K562 (cell line): ENCODE results near the gene PATL2.

ENCODE experiments used
- CTCF ChIP-seq, 3 experiments: IDR thresholded peaks in 2 of 3; conservative IDR thresholded peaks in 1 of 3; 2 replicates each; pipeline ENCODE4 v1.5.1; 2011 to 2012; ENCODE audit warnings: low read length in 3 of 3, mild to moderate bottlenecking in 3 of 3, control low read depth in 2 of 3, improper control_type of control experiment in 1 of 3, inconsistent platforms in 1 of 3, low read depth in 1 of 3, mixed read lengths in 1 of 3, moderate library complexity in 1 of 3; ENCODE audit not compliant: insufficient read depth in 2 of 3
- ELK1 ChIP-seq: sonication (generic); formaldehyde crosslinking; IDR thresholded peaks from 2 replicates; pipeline ENCODE4 v1.8.1; 2022; ENCODE audit warnings: missing genetic modification reagents
- ILK ChIP-seq: fragments of 450-650 bp; IDR thresholded peaks from 2 replicates; pipeline ENCODE4 v1.6.1; 2016; ENCODE audit warnings: missing genetic modification characterization, low read depth, mild to moderate bottlenecking, missing compliant biosample characterization, moderate library complexity, borderline replicate concordance
- MITF ChIP-seq: IDR thresholded peaks from 2 replicates; pipeline ENCODE4 v1.6.1; 2014; ENCODE audit warnings: antibody characterized with exemption
- POLR2A ChIP-seq: fragments of 450-650 bp; conservative IDR thresholded peaks from 2 replicates; pipeline ENCODE4 v1.6.1; 2016
- PTRF ChIP-seq: fragments of 450-650 bp; IDR thresholded peaks from 2 replicates; pipeline ENCODE4 v1.6.1; 2016; ENCODE audit warnings: mild to moderate bottlenecking, missing genetic modification characterization, missing compliant biosample characterization
- SIN3A ChIP-seq, 2 experiments: fragments of 150-350 bp in 1 of 2; IDR thresholded peaks; 2 replicates each; pipeline ENCODE4 v1.6.1; 2011 to 2016; ENCODE audit warnings: borderline replicate concordance in 2 of 2, low read depth in 2 of 2, low read length in 2 of 2, mild to moderate bottlenecking in 2 of 2, moderate library complexity in 2 of 2; ENCODE audit not compliant: control insufficient read depth in 1 of 2
- ZNF12 ChIP-seq: sonication (generic); formaldehyde crosslinking; IDR thresholded peaks from 2 replicates; pipeline ENCODE4 v1.4.0; 2020; ENCODE audit warnings: mild to moderate bottlenecking, missing genetic modification reagents
- TF ChIP-seq, protein P1 (sequence below): fragments of 250-450 bp; sonication (Bioruptor Pico); IDR thresholded peaks from 2 replicates; pipeline ENCODE4 v1.5.0; 2020; ENCODE audit warnings: mild to moderate bottlenecking

GRCh38 chr15:44720460-44721176 lies 9.5 kb upstream of the PATL2 start:
- TF ChIP-seq ELK1 (CRISPR knock-in tag) (no peak), CTCF (IDR thresholded peaks at IDR 0.05 in 2 of 3, conservative IDR thresholded peaks at IDR 0.05 in 1 of 3; ENCODE audit: insufficient read depth in 2 of 3, low read depth in 1 of 3, low read length in 3 of 3) (no peak), ILK (no peak), SIN3A (IDR thresholded peaks at IDR 0.05; ENCODE audit: borderline replicate concordance in 2 of 2, control insufficient read depth in 1 of 2, low read depth in 2 of 2, low read length in 2 of 2) (no peak), POLR2A (no peak), MITF (no peak), PTRF (no peak), ZNF12 (no peak)
- TF ChIP-seq, protein P1, sequence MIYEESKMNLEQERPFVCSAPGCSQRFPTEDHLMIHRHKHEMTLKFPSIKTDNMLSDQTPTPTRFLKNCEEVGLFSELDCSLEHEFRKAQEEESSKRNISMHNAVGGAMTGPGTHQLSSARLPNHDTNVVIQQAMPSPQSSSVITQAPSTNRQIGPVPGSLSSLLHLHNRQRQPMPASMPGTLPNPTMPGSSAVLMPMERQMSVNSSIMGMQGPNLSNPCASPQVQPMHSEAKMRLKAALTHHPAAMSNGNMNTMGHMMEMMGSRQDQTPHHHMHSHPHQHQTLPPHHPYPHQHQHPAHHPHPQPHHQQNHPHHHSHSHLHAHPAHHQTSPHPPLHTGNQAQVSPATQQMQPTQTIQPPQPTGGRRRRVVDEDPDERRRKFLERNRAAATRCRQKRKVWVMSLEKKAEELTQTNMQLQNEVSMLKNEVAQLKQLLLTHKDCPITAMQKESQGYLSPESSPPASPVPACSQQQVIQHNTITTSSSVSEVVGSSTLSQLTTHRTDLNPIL (CRISPR knock-in tag) = no peak
